Progenitor cell of endocrine pancreas (in vitro differentiated cells): Measurements from ENCODE around the gene CDK5. TPM values are rescaled to one million over a fixed set of nuclear protein-coding genes. Genes with fewer than 3 reads are reported as not detected.

ENCODE experiments used
- DNase-seq: peaks from one replicate; pipeline ENCODE4 v3.0.0; 2021; ENCODE audit warnings: low spot score; ENCODE audit not compliant: unreplicated experiment
- H3K27ac Mint-ChIP-seq: 2 replicates; pipeline ENCODE4 v1.8.0; 2021; ENCODE audit warnings: mild to moderate bottlenecking, moderate library complexity, mixed read lengths
- H3K27me3 Mint-ChIP-seq: 2 replicates; pipeline ENCODE4 v1.8.0; 2021; ENCODE audit warnings: mixed read lengths
- H3K36me3 Mint-ChIP-seq: 2 replicates; pipeline ENCODE4 v1.8.0; 2022; ENCODE audit warnings: mixed read lengths; ENCODE audit not compliant: insufficient read depth
- H3K4me1 Mint-ChIP-seq: 2 replicates; pipeline ENCODE4 v1.8.0; 2021; ENCODE audit warnings: low read depth, mixed read lengths
- H3K4me3 Mint-ChIP-seq: 2 replicates; pipeline ENCODE4 v1.8.0; 2021; ENCODE audit warnings: low read depth, mild to moderate bottlenecking, moderate library complexity, mixed read lengths
- H3K9me3 Mint-ChIP-seq: 2 replicates; pipeline ENCODE4 v1.8.0; 2021; ENCODE audit warnings: low read depth, mixed read lengths
- total RNA-seq: library from RNA; stranded (reverse); gene quantifications from 2 replicates; pipeline ENCODE4 v1.2.1, GENCODE V29; 2021
- TF ChIP-seq, protein P1 (sequence below): fragments of 200-600 bp; sonication (generic); IDR thresholded peaks from one replicate; pipeline ENCODE4 v1.5.0; 2021; ENCODE audit warnings: antibody characterized with exemption, mild to moderate bottlenecking; ENCODE audit not compliant: unreplicated experiment

CDK5 gene
- total RNA-seq, 1 donor from 2014 or later: 24.9 TPM

DNA sequence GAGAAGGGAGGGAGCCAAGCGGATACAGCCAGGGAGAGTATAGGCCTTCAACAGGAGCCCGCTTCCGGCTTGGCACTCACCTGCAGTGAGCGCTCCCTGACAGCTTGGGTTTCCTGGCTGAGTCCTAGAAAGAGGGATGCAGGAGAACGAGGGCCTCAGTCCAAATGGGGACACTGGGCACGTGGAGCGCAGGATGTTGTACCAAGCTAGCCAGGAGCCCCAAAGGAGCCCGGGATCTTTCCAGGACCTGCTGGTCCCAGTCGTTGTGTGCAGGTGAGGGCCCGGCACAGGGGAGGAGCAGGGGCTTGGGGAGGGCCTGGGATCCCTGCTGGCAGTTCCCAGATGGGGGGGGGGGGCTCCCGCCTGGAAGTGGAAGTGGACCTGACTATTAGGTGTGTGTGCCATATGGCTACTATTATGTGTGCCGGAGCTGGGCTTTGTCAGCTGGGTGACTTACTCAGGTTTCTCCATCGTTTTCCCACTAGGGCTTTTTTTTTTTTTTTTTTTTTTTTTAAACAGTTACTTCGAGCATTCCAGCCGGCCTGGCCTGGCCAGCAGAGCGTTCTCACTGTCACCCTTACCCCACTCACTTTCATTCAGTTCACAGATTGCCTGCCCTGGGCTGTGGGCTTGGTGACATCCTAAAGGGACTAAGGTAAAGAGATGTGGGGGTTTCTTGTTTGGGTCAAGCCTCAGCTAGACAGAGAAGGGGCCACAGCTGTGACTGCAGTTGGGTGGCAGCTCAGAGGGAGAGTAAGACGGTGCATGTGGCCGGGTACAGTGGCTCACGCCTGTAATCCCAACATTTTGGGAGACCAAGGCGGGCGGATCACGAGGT is 32.4 kb upstream of the CDK5 start:
- Mint-ChIP-seq H3K9me3 (no peaks in the 10 kb centered on the region), H3K36me3 (no peaks in the 10 kb centered on the region), H3K27ac (peak overlapping the region; percentile 97), H3K4me1 (peaks cover 26% of the 10 kb centered on the region), H3K4me3 (no peak overlapping the region), H3K27me3 (no peaks in the 10 kb centered on the region)
- no peak for DNase-seq
- TF ChIP-seq, protein P1, sequence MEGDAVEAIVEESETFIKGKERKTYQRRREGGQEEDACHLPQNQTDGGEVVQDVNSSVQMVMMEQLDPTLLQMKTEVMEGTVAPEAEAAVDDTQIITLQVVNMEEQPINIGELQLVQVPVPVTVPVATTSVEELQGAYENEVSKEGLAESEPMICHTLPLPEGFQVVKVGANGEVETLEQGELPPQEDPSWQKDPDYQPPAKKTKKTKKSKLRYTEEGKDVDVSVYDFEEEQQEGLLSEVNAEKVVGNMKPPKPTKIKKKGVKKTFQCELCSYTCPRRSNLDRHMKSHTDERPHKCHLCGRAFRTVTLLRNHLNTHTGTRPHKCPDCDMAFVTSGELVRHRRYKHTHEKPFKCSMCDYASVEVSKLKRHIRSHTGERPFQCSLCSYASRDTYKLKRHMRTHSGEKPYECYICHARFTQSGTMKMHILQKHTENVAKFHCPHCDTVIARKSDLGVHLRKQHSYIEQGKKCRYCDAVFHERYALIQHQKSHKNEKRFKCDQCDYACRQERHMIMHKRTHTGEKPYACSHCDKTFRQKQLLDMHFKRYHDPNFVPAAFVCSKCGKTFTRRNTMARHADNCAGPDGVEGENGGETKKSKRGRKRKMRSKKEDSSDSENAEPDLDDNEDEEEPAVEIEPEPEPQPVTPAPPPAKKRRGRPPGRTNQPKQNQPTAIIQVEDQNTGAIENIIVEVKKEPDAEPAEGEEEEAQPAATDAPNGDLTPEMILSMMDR: no peak

DNA sequence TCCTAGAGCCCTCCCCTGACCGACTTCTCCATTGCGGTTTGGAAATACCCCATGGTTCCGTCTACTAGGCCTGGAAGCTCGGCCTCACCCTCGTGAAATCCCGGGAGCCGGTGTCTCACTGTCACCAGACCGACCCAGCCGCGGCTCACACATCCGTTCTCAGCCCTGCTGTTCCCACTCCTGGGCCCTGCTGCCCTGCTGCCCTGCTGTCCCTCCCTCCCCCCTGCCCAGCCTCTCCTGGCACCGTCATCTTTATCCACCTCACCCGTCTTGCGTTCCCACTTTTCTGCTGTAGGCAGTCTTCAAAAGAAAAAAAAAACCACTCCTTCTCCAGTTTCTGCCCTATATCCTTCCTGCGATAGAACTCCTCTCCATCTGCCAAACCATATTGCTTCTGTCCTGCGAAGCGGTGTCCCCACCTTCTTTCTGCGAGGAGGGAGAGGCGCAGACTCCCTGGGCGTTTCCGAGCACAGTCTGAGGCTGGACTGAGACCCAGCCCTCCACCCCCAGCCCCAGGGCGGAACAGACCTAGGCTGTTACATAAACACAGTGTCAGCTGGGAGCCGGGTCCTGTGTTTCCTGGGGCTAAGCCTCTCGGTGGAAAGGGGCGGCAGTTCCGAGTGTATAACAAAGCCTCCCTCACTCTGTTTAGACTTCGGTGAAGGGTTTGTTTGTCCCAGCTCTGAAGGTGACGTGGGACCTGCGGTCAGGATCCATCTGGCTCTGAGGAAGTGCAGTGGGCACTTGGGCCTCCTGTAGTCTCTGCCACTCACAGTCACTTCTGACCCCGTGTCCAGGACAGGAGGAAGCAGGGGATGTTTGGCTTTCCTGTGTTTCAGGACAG is 31.4 kb upstream of the CDK5 start:
- DNase-seq: no peak
- TF ChIP-seq, protein P1: no peak
- Mint-ChIP-seq H3K36me3 (no peaks in the 10 kb centered on the region), H3K4me3 (peak overlapping the region; percentile 71), H3K9me3 (no peaks in the 10 kb centered on the region), H3K27me3 (no peaks in the 10 kb centered on the region), H3K4me1 (peaks cover 26% of the 10 kb centered on the region), H3K27ac (peak overlapping the region; percentile 97)

DNA sequence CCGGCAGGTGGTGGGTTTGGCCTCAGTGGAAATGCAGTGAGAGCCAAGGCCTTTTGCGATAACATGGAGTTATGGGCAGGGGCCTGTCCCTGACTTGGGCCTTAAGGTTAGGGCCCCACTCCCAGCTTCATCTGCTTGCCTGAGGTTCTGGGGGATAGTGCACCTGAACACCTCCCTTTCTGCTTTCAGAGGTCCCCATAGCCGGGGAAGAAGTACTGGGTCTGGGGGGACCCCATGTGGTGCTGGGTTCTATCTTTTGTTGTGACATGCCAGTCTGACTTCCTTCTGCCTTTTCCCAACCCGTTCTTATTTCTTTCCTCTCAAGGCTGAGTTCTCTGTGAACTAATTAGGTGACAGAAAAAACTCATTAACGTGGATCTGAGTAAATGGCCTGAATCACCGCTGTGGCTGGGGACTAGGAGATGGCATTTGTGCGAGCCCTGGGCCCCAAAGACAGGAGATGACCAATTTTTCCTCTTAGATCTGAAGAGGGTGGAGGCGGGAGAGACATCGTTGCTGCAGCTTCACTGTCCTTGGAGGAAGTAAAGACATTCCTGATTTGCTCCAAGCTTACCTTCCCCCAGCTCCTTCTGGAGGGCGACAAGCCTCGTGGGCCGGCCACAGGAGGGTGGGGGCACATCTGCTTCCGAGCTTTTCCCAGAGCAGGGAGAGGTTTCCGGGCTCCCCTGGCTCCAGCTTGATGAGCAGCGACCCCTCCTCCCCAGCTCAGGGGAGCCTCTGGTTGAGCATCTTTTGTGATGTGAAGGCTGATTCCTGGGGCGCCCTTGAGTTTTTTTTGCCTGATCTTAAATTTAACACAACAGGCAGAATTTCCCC is 30.5 kb upstream of the CDK5 start:
- Mint-ChIP-seq H3K27me3 (no peaks in the 10 kb centered on the region), H3K4me3 (peak overlapping the region; percentile 84), H3K9me3 (no peaks in the 10 kb centered on the region), H3K36me3 (no peaks in the 10 kb centered on the region), H3K4me1 (peaks cover 26% of the 10 kb centered on the region), H3K27ac (peak overlapping the region; percentile 87)
- TF ChIP-seq, protein P1: no peak
- no peak for DNase-seq

DNA sequence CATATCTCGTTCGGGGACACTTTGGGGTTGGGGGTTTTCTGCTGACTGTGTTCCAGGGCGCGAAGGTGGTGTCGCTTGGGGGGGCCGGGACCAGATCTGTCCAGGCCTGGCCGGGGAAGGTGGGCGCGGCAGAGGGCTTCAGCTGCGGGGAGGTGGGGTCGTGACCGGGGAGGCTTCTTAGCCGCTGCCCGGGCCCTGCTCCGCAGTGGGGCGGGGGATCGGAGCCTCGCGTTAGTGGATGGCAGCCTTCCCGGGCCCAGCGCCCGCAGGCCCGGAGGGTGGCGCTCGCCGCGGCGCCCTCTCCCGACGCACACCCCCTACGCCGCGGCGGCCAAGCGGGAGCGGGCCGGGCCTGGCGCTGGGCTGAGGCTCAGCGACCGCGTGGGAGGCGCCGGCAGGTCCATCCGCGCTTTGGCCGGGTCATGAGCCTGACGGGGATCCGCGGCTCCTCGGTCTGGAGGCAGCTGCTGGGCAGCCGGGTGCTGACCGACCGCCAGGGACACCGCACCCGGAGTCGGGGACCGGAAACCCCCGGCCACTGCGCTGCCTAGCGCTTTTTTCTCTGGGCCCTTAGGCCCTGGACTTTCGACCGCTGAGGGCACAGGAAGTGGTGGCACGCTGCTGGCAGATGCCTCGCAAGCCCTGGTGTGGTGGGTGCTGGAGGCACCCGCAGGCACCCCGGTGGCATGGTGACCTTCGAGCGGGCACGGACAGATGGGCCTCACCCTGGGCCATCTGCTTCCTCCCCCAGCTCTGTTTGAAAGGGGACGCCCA is 29.7 kb upstream of the CDK5 start:
- peaks cover 32% of the 10 kb centered on the region for H3K4me1 Mint-ChIP-seq
- no peaks in the 10 kb centered on the region for H3K27me3 Mint-ChIP-seq
- peak overlapping the region; percentile 84 for H3K4me3 Mint-ChIP-seq
- TF ChIP-seq, protein P1: peak; percentile 42
- DNase-seq: no peak
- H3K36me3 Mint-ChIP-seq: no peaks in the 10 kb centered on the region
- peak overlapping the region; percentile 91 for H3K27ac Mint-ChIP-seq
- H3K9me3 Mint-ChIP-seq: no peaks in the 10 kb centered on the region
